Parathyroid adenoma (tissue), 2 donors: ENCODE results near the gene LRBA.

Experiments used
- H2AFZ ChIP-seq: fragments of 300-600 bp; sonication (generic); one replicate; pipeline ENCODE4 v1.7.0; 2017; ENCODE audit warnings: antibody characterized with exemption, mild to moderate bottlenecking
- H3K27ac ChIP-seq: fragments of 300-600 bp; sonication (generic); one replicate; pipeline ENCODE4 v1.7.0; 2017
- H3K27me3 ChIP-seq: fragments of 300-600 bp; sonication (generic); one replicate; pipeline ENCODE4 v1.7.0; 2017; ENCODE audit warnings: low read length; ENCODE audit not compliant: control insufficient read depth, insufficient read depth
- H3K36me3 ChIP-seq: fragments of 300-600 bp; sonication (generic); one replicate; pipeline ENCODE4 v1.7.0; 2017; ENCODE audit warnings: low read length; ENCODE audit not compliant: control insufficient read depth, insufficient read depth
- H3K4me1 ChIP-seq: fragments of 300-600 bp; sonication (generic); one replicate; pipeline ENCODE4 v1.7.0; 2017; ENCODE audit warnings: control low read depth
- H3K4me2 ChIP-seq: fragments of 300-600 bp; sonication (generic); one replicate; pipeline ENCODE4 v1.7.0; 2017; ENCODE audit warnings: low read length
- H3K4me3 ChIP-seq: fragments of 300-600 bp; sonication (generic); one replicate; pipeline ENCODE4 v1.7.0; 2017; ENCODE audit warnings: low read depth, low read length
- H3K79me2 ChIP-seq: fragments of 300-600 bp; sonication (generic); one replicate; pipeline ENCODE4 v1.7.0; 2017; ENCODE audit warnings: control low read depth
- H3K9ac ChIP-seq: fragments of 300-600 bp; sonication (generic); one replicate; pipeline ENCODE4 v1.7.0; 2017; ENCODE audit warnings: mild to moderate bottlenecking
- H3K9me3 ChIP-seq: fragments of 300-600 bp; sonication (generic); one replicate; pipeline ENCODE4 v1.7.0; 2017; ENCODE audit warnings: low read length; ENCODE audit not compliant: control insufficient read depth
- CTCF ChIP-seq: fragments of 300-600 bp; sonication (generic); IDR thresholded peaks from one replicate; pipeline ENCODE4 v1.7.0; 2017; ENCODE audit warnings: antibody characterized with exemption, mild to moderate bottlenecking
- donor health status: primary hyperparathyroidism.

The LRBA gene

GRCh38 chr4:150251752-150252190 is 763.3 kb downstream of the LRBA start:
- Histone ChIP-seq H3K36me3 (no peaks in the 10 kb centered on the region), H3K4me1 (no peaks in the 10 kb centered on the region), H3K4me3 (no peak overlapping the region), H3K9me3 (no peaks in the 10 kb centered on the region), H3K9ac (no peak overlapping the region), H3K27me3 (no peaks in the 10 kb centered on the region), H2AFZ (no peak overlapping the region), H3K4me2 (no peak overlapping the region), H3K79me2 (no peaks in the 10 kb centered on the region), H3K27ac (no peak overlapping the region)
- no peak for TF ChIP-seq CTCF

GRCh38 chr4:150250998-150251651 is 764.0 kb downstream of the LRBA start:
- Histone ChIP-seq H3K36me3 (no peaks in the 10 kb centered on the region), H3K4me2 (no peak overlapping the region), H3K27me3 (no peaks in the 10 kb centered on the region), H3K4me1 (no peaks in the 10 kb centered on the region), H3K27ac (no peak overlapping the region), H3K9ac (no peak overlapping the region), H3K9me3 (no peaks in the 10 kb centered on the region), H3K4me3 (no peak overlapping the region), H3K79me2 (no peaks in the 10 kb centered on the region), H2AFZ (no peak overlapping the region)
- no peak for TF ChIP-seq CTCF

- Histone ChIP-seq H3K27me3 (no peaks in the 10 kb centered on the region), H3K4me2 (no peak overlapping the region), H3K27ac (no peak overlapping the region), H2AFZ (no peak overlapping the region), H3K36me3 (no peaks in the 10 kb centered on the region), H3K4me1 (no peaks in the 10 kb centered on the region), H3K9ac (no peak overlapping the region), H3K9me3 (no peaks in the 10 kb centered on the region), H3K4me3 (no peak overlapping the region), H3K79me2 (no peaks in the 10 kb centered on the region)
- TF ChIP-seq CTCF, result no peak
Observed at GRCh38 chr4:150250293-150250997, 764.6 kb downstream of the LRBA start.

- Histone ChIP-seq H2AFZ (no peak overlapping the region), H3K27me3 (no peaks in the 10 kb centered on the region), H3K9ac (no peak overlapping the region), H3K4me2 (no peak overlapping the region), H3K79me2 (no peaks in the 10 kb centered on the region), H3K4me3 (no peak overlapping the region), H3K27ac (no peak overlapping the region), H3K4me1 (no peaks in the 10 kb centered on the region), H3K9me3 (no peaks in the 10 kb centered on the region), H3K36me3 (no peaks in the 10 kb centered on the region)
- TF ChIP-seq CTCF, result no peak
Observed at GRCh38 chr4:150248181-150248580, 766.9 kb downstream of the LRBA start.
